ENCODE data around the gene MIDN. TPM values are rescaled to one million over a fixed set of nuclear protein-coding genes. Genes with fewer than 3 reads are reported as not detected.
A peak's percentile ranks its signal among the peaks of the same experiment; 100 is the strongest.

Gene MIDN
- total and polyA plus RNA-seq, 2 experiments from 2014 or later: 30.1 to 98.4 TPM

DNA sequence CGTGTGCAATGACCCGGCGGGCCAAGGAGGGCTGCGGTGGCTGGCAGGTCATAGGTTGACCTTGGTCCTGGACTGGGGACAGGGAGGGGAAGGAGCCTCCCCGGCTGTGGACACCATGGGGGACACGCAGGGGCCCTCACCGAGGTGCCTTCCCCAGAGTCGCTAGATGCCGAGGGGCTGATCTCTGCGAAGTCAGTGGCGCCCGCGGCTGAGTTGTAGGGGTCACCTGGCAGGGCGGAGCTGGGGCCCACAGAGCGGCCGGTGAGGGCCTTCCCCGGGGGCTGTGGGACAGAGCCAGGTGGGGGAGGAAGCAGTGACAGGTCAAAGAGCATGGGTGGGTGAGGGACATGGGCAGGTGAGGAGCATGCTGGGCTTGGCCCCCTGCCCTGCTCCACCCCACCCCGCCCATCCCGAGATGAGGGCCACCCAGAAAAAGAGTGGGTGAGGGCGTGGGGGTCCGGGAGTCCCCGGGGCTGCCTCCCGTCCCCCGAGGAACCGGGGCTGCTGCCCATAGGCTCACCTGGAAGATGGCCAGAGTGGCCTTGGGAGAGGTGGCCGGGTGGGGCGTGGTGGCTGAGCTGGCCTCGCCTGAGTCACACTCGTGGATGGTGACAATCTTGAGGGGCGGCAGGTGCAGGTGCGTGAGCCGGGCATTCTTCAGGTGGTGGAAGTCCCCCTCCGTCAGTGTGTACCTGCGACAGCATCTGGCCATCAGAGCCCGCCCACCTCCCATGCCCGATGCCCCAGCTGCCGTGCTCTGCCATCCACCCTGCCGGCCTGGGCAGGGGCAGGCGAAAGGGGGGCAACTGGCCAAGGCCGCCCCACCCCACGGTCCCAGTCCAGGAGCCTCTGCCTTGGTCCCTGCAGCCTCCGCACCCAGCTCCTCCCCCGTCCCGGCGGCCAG is 14.1 kb upstream of the MIDN start:
- Histone ChIP-seq H3K9me3 (ENCODE audit: low read depth) (no peaks in the 10 kb centered on the region), H3K27me3 (no peaks in the 10 kb centered on the region), H3K4me3 (no peak overlapping the region), H3K4me2 (no peak overlapping the region), H3K9me2 (replicated peaks; ENCODE audit: insufficient read depth) (no peaks in the 10 kb centered on the region), H2AFZ (no peak overlapping the region), H3K27ac (no peak overlapping the region), H4K20me1 (ENCODE audit: insufficient read depth, poor library complexity, severe bottlenecking) (no peaks in the 10 kb centered on the region), H3K36me3 (replicated peaks; ENCODE audit: insufficient read depth, low read depth) (no peaks in the 10 kb centered on the region), H3K4me1 (ENCODE audit: insufficient read depth) (peaks cover 22% of the 10 kb centered on the region), H3K79me2 (peaks cover 4% of the 10 kb centered on the region)
- DNase-seq (ENCODE audit: low spot score): no peak
- 97% methylated on average over 24 of the region's 45 CpGs for WGBS (ENCODE audit: low lambda C conversion rate, missing lambda C conversion rate)
- TF ChIP-seq EZH2phosphoT487 (IDR thresholded peaks at IDR 0.05; ENCODE audit: low read depth, severe bottlenecking, unreplicated experiment): no peak
- TF ChIP-seq, protein P1, sequence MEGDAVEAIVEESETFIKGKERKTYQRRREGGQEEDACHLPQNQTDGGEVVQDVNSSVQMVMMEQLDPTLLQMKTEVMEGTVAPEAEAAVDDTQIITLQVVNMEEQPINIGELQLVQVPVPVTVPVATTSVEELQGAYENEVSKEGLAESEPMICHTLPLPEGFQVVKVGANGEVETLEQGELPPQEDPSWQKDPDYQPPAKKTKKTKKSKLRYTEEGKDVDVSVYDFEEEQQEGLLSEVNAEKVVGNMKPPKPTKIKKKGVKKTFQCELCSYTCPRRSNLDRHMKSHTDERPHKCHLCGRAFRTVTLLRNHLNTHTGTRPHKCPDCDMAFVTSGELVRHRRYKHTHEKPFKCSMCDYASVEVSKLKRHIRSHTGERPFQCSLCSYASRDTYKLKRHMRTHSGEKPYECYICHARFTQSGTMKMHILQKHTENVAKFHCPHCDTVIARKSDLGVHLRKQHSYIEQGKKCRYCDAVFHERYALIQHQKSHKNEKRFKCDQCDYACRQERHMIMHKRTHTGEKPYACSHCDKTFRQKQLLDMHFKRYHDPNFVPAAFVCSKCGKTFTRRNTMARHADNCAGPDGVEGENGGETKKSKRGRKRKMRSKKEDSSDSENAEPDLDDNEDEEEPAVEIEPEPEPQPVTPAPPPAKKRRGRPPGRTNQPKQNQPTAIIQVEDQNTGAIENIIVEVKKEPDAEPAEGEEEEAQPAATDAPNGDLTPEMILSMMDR (IDR thresholded peaks at IDR 0.05; ENCODE audit: poor library complexity): no peak
- no peak for TF ChIP-seq EZH2 (IDR thresholded peaks at IDR 0.05; ENCODE audit: borderline replicate concordance)

DNA sequence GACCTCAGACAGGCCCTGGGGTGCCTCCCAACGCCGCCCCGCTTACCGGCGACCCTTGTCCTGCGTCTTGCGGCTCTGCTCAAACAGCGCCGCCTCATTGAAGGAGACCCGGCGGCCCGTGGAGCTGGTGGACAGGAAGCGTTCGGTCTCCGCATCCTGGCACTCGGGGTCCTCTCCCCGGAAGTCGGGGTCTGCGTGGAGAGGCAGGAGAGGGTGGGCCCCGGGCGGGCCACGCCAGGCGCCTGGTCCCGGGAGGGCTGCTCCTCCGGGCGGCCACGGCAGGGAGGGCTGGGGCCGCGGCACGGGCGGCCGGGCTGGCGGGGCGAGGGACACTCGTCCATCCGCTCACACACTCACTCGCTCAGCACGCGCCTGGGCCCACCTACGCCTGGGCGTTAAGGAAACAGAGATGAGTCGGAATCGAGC is 13.4 kb upstream of the MIDN start:
- peaks cover 4% of the 10 kb centered on the region for H3K79me2 ChIP-seq
- peaks cover 25% of the 10 kb centered on the region for H3K4me1 ChIP-seq (ENCODE audit: insufficient read depth)
- no peak overlapping the region for H3K4me2 ChIP-seq
- TF ChIP-seq EZH2phosphoT487 (IDR thresholded peaks at IDR 0.05; ENCODE audit: low read depth, severe bottlenecking, unreplicated experiment) (no peak), EZH2 (IDR thresholded peaks at IDR 0.05; ENCODE audit: borderline replicate concordance) (no peak)
- TF ChIP-seq, protein P1 (IDR thresholded peaks at IDR 0.05; ENCODE audit: poor library complexity): no peak
- no peaks in the 10 kb centered on the region for H3K9me2 ChIP-seq (replicated peaks; ENCODE audit: insufficient read depth)
- no peak overlapping the region for H3K27ac ChIP-seq
- WGBS (ENCODE audit: low lambda C conversion rate, missing lambda C conversion rate): 98% methylated on average over 34 of the region's 43 CpGs
- DNase-seq (ENCODE audit: low spot score): no peak
- H3K9me3 ChIP-seq (ENCODE audit: low read depth): no peaks in the 10 kb centered on the region
- H3K4me3 ChIP-seq: no peak overlapping the region
- H3K36me3 ChIP-seq (replicated peaks; ENCODE audit: insufficient read depth, low read depth): no peaks in the 10 kb centered on the region
- H2AFZ ChIP-seq: no peak overlapping the region
- no peaks in the 10 kb centered on the region for H3K27me3 ChIP-seq
- H4K20me1 ChIP-seq (ENCODE audit: insufficient read depth, poor library complexity, severe bottlenecking): no peaks in the 10 kb centered on the region

DNA sequence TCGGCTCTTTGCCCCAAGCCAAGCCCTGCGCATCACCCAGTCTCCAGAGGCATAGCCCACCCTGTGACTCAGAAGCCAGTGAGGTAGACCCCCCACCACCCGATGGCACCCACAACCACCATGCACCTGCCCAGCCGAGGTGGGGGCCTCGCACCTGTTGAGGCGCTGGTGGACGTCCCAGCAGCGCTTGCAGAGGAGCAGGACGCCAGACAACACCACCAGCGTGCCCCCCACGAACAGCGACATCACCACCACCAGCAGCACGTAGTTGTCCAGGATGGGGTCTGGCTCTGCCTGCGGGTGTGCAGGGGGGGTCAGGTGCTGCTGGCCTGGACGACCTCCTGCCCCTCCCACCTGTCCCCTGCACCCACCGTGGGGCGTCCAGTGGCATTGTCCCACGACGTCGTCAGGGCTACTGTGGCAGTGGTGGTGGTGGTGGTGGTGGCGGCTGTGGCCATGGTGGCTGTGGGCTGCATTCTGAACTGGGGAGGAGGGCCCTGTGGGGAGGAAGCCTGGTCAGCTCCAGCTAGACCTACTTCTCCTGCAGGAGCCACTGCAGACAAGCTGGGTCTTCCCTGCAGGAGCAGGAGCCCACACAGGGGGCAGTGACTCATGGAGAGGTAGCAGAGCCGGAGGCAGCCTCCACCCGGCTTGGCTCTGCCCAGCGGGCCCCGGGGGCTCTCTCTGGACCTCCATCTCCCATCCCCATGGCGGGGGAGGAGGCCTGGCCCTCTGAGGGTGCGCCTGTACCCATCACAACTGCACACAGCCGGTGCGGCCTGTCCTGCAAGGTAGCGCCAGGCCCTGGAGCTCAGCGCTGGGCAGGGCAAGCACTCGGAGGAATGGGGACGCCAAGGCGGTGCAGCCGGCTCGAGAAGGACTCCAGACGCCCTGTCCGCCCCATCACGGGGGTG is 12.5 kb upstream of the MIDN start:
- Histone ChIP-seq H3K79me2 (peaks cover 4% of the 10 kb centered on the region), H3K4me2 (peak overlapping the region; percentile 100), H3K9me2 (replicated peaks; ENCODE audit: insufficient read depth) (no peaks in the 10 kb centered on the region), H3K4me1 (ENCODE audit: insufficient read depth) (peaks cover 31% of the 10 kb centered on the region), H3K27me3 (no peaks in the 10 kb centered on the region), H4K20me1 (ENCODE audit: insufficient read depth, poor library complexity, severe bottlenecking) (no peaks in the 10 kb centered on the region), H3K4me3 (no peak overlapping the region), H3K27ac (no peak overlapping the region), H3K9me3 (ENCODE audit: low read depth) (no peaks in the 10 kb centered on the region), H3K36me3 (replicated peaks; ENCODE audit: insufficient read depth, low read depth) (no peaks in the 10 kb centered on the region), H2AFZ (no peak overlapping the region)
- 80% methylated on average over 37 of the region's 39 CpGs for WGBS (ENCODE audit: low lambda C conversion rate, missing lambda C conversion rate)
- no peak for DNase-seq (ENCODE audit: low spot score)
- TF ChIP-seq, protein P1 (IDR thresholded peaks at IDR 0.05; ENCODE audit: poor library complexity): no peak
- TF ChIP-seq EZH2phosphoT487 (IDR thresholded peaks at IDR 0.05; ENCODE audit: low read depth, severe bottlenecking, unreplicated experiment) (no peak), EZH2 (IDR thresholded peaks at IDR 0.05; ENCODE audit: borderline replicate concordance) (no peak)

Measured in hepatocyte (in vitro differentiated cells).